ENCODE measurements around the gene SMPD4. TPM values are rescaled to one million over a fixed set of nuclear protein-coding genes. Genes with fewer than 3 reads are reported as not detected.
"Not testable (repeated sequence)": the region's sequence is repeated elsewhere in the genome, so short reads cannot be mapped to it uniquely, and the experiment has no call there.

SMPD4 gene
- total RNA-seq, 1 donor from 2014 or later: 89.2 TPM

- DNase-seq (ENCODE audit: low spot score in 2 of 2, unreplicated experiment in 2 of 2); H3K4me3 Mint-ChIP-seq; H3K36me3 Mint-ChIP-seq; H3K27ac Mint-ChIP-seq; H3K9me3 Mint-ChIP-seq; H3K27me3 Mint-ChIP-seq (ENCODE audit: low read depth); H3K4me1 Mint-ChIP-seq: not testable (repeated sequence)
These were observed 44.3 kb downstream of the SMPD4 start for GRCh38 chr2:130137118-130137517.

DNA sequence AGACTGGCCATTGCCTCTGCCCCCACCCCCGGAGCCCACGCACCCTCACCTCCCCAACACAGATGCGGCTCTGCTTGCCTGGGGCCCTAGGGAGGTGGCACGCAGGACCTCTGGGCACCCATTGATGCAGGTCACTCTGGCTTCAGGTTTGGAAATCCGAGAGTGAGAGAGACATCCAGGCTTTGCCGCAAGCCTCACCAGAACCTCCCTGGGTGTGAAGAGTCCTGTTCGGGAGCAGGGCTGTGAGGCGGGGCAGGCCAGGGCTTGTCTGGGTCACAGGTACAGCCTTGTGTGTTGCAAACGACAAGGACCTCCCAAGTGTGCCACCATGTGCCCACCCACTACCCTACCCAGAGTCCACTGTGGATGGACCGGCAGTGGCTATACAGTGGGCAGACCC is 44.9 kb downstream of the SMPD4 start:
- H3K9me3 Mint-ChIP-seq; H3K27ac Mint-ChIP-seq; DNase-seq (ENCODE audit: low spot score in 2 of 2, unreplicated experiment in 2 of 2); H3K27me3 Mint-ChIP-seq (ENCODE audit: low read depth); H3K4me3 Mint-ChIP-seq; H3K36me3 Mint-ChIP-seq: not testable (repeated sequence)
- peaks cover 12% of the 10 kb centered on the region for H3K4me1 Mint-ChIP-seq

DNA sequence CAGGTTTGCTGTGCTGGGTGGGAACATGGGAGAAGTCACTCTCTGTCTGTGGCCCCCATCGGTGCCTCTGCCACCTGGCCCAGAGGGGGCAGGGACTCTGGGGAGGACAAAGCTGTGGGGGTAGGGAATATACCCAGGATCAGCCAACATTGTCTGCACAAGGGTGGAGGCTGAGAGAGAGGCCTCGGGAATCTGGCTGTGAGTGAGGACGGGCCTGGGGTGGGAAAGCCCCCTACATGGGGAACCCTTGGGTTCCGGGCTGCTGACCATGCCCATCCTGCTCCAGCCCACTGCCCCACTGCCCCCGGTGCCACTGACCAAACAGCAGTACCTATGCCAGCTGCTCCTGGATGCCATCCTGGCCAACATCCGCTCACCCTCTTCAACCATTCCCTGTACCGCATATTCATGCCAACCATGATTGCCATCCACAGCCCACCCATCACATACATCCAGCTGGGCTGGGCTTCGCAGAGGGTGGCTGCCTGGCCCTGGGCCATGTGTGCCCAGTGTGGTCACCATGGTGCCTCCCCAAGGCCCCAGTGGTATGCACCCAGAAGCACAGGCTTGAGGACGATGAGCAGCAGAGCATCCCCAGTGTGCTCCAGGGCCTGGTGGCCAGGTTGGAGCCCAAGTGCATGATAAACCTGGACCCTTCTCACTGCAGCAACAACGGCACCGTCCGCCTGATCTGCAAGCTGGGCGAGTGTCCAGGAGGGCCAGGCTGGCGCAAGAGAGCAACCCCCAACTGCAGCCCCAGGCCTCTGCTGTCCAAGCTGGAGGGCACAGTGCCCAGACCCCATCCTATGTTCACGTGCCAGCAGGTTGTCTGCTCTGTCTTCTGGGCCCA is 45.5 kb downstream of the SMPD4 start:
- TF ChIP-seq, protein P1, sequence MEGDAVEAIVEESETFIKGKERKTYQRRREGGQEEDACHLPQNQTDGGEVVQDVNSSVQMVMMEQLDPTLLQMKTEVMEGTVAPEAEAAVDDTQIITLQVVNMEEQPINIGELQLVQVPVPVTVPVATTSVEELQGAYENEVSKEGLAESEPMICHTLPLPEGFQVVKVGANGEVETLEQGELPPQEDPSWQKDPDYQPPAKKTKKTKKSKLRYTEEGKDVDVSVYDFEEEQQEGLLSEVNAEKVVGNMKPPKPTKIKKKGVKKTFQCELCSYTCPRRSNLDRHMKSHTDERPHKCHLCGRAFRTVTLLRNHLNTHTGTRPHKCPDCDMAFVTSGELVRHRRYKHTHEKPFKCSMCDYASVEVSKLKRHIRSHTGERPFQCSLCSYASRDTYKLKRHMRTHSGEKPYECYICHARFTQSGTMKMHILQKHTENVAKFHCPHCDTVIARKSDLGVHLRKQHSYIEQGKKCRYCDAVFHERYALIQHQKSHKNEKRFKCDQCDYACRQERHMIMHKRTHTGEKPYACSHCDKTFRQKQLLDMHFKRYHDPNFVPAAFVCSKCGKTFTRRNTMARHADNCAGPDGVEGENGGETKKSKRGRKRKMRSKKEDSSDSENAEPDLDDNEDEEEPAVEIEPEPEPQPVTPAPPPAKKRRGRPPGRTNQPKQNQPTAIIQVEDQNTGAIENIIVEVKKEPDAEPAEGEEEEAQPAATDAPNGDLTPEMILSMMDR (IDR thresholded peaks at IDR 0.05; ENCODE audit: unreplicated experiment): no peak
- H3K27ac Mint-ChIP-seq: no peak overlapping the region
- no peak overlapping the region for H3K4me3 Mint-ChIP-seq
- no peaks in the 10 kb centered on the region for H3K9me3 Mint-ChIP-seq
- peaks cover 12% of the 10 kb centered on the region for H3K4me1 Mint-ChIP-seq
- no peaks in the 10 kb centered on the region for H3K36me3 Mint-ChIP-seq
- H3K27me3 Mint-ChIP-seq (ENCODE audit: low read depth): no peaks in the 10 kb centered on the region
- peak in 1 of 2 experiments; percentile 34 for DNase-seq (ENCODE audit: low spot score in 2 of 2, unreplicated experiment in 2 of 2)

DNA sequence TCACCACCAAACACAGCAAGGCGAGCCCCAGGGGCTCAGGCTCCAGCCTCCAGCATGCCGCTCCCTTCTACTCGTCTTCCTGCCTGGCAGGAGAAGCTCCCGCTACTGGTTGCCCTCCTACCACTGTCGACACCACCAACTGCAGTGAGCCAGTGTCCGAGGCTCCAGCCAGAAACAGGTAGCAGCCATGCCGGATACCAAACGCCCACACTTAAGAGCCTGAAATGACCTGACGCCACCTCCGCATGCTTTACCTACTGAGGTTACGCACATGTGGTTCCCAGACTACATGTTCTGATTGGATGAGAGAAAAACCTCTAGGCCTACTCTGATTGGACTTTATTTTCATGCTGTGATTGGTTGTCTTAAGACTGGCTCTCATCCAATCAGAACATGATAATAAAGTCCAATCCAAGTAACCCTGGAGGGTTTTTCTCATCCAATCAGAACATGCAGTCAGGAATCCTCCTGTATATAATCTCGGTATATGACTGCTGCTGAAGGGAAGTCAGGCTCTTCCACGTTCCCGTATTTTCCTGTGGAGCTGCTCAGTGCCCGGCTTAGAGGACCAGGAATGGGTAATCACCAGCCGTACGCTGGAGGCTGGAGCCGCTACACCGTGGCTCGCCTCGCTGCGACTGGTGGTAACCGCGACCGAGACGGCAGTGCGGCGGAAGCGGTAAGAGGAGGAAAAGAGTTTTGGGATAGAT is 52.1 kb downstream of the SMPD4 start, which contains the start of gene POTEF:
TSS of gene POTEF (minus strand) at position 103 of the 710 bp plus-strand sequence. CDS start 8,707 bp downstream, outside the sequence.
- not testable (repeated sequence) for H3K27me3 Mint-ChIP-seq (ENCODE audit: low read depth); H3K9me3 Mint-ChIP-seq; H3K36me3 Mint-ChIP-seq
- Mint-ChIP-seq H3K4me3 (peak within 1 kb of the TSS; percentile 96), H3K27ac (peak within 1 kb of the TSS; percentile 96), H3K4me1 (peaks cover 15% of the 10 kb centered on the region)
- DNase-seq (ENCODE audit: low spot score in 2 of 2, unreplicated experiment in 2 of 2): peak in 1 of 2 experiments; percentile 42

DNA sequence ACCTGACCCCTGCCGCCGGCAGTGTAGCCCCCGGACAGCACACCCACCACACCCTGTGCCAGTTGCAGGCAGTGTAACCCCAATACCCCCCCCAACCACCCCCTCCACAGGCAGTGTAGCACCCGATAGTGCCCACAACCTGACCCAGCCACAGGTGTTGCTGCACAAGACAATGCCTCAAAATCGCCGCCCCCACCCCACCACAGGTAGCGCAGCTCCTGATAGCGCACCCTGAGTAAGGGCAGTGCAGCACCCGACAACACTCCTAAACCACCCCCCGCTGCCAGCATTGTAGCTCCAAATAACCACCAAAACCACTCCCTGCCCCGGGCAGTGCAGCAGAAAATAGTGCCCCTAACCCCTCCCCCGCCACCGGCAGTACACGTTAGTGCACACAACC is 52.9 kb downstream of the SMPD4 start:
- H3K27ac Mint-ChIP-seq; DNase-seq (ENCODE audit: low spot score in 2 of 2, unreplicated experiment in 2 of 2); H3K27me3 Mint-ChIP-seq (ENCODE audit: low read depth); H3K36me3 Mint-ChIP-seq; H3K9me3 Mint-ChIP-seq: not testable (repeated sequence)
- peaks cover 16% of the 10 kb centered on the region for H3K4me1 Mint-ChIP-seq
- H3K4me3 Mint-ChIP-seq: peak overlapping the region; percentile 96

- H3K4me3 Mint-ChIP-seq: peak overlapping the region; percentile 96
- H3K27ac Mint-ChIP-seq; H3K27me3 Mint-ChIP-seq (ENCODE audit: low read depth); DNase-seq (ENCODE audit: low spot score in 2 of 2, unreplicated experiment in 2 of 2); H3K9me3 Mint-ChIP-seq; H3K36me3 Mint-ChIP-seq: not testable (repeated sequence)
- peaks cover 14% of the 10 kb centered on the region for H3K4me1 Mint-ChIP-seq
These were observed 53.7 kb downstream of the SMPD4 start for GRCh38 chr2:130127726-130128125.

DNA sequence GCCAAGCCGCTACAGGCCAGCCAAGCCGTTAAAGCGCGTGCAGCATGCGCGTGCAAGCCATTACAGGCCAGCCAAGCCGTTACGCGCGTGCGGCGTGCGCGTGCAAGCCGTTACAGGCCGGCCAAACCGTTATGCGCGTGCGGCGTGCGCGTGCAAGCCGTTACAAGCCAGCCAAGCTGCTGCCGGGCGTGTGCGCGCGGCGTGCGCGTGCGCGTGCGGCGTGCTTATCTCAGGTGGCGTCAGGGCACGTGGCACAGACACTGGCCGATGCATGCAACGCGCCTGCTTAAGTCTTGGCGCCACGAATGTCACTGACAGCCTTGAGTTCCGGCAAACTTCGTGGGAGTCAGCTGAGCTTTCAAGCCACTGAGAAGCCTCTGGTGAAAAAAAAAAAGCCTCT is 60.5 kb downstream of the SMPD4 start:
- not testable (repeated sequence) for H3K36me3 Mint-ChIP-seq; DNase-seq (ENCODE audit: low spot score in 2 of 2, unreplicated experiment in 2 of 2); H3K4me3 Mint-ChIP-seq; H3K27me3 Mint-ChIP-seq (ENCODE audit: low read depth); H3K4me1 Mint-ChIP-seq; H3K9me3 Mint-ChIP-seq; H3K27ac Mint-ChIP-seq

DNA sequence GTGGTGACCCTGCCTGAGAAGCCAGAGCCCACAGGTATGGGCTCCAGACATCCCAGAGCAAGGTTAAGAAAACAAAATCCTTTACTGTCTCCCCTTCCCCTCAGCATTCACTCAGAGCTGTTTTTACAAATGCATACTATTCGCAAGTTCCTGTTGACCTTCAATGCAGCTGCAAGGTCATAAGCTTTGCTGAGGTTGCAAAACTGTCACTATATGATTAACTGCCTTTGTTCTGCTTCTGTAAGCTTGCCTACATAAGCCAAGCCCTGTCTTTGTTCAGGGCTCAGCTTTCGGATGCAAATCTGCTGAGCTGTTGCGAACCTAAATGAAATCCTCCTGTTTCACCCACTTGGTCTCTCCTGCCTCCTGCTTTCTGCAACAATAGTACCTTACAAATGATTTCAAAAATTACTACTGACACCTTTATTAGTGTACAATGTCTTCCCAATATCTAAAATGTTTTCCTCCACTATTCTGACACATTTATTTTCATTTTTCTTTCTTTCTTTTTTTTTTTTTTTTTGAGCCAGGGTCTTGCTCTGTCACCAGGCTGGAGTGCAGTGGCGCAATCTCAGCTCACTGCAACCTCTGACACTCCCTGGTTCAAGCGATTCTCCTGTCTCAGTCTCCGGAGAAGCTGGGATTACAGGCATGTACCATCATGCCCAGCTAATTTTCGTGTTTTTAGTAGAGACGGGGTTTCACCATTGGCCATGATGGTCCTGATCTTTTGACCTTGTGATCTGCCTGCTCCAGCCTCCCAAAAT is 78.6 kb downstream of the SMPD4 start:
- H3K9me3 Mint-ChIP-seq; H3K27ac Mint-ChIP-seq; H3K4me3 Mint-ChIP-seq; H3K4me1 Mint-ChIP-seq; DNase-seq (ENCODE audit: low spot score in 2 of 2, unreplicated experiment in 2 of 2); H3K27me3 Mint-ChIP-seq (ENCODE audit: low read depth); H3K36me3 Mint-ChIP-seq: not testable (repeated sequence)

Other genes with a start within 250 kb of the SMPD4 start
- 0.16 to 0.18 TPM in 2 of 3 replicates, not detected in the other for gene RAB6C, start 201.9 kb downstream of the SMPD4 start, total RNA-seq
- gene POTEF, start 52.4 kb downstream of the SMPD4 start, total RNA-seq: 49.5 to 55.5 TPM (median 53.3 TPM) in 3 replicates
- 7.1 to 8.9 TPM (median 7.4 TPM) in 3 replicates for gene CCDC74B, start 36.5 kb downstream of the SMPD4 start, total RNA-seq
- 217 to 234 TPM (median 231 TPM) in 3 replicates for gene MZT2B, start 660 bp upstream of the SMPD4 start, total RNA-seq
- not detected in 3 replicates for gene TUBA3E, start 16.8 kb upstream of the SMPD4 start, total RNA-seq
- 41.7 to 46.9 TPM (median 46.9 TPM) in 3 replicates for gene IMP4, start 161.3 kb upstream of the SMPD4 start, total RNA-seq
- 20.1 to 23.2 TPM (median 21.3 TPM) in 3 replicates for gene PTPN18, start 174.5 kb upstream of the SMPD4 start, total RNA-seq

All from mesothelial cell of epicardium (in vitro differentiated cells).